Measurements from ENCODE around the gene NEK2. TPM values are rescaled to one million over a fixed set of nuclear protein-coding genes. Genes with fewer than 3 reads are reported as not detected.

The NEK2 gene
- total RNA-seq, 3 donors from 2014 or later (not counting 1 experiment from before 2014, with no cell fraction given): 0.78 to 1.0 (median 0.99) TPM

DNA sequence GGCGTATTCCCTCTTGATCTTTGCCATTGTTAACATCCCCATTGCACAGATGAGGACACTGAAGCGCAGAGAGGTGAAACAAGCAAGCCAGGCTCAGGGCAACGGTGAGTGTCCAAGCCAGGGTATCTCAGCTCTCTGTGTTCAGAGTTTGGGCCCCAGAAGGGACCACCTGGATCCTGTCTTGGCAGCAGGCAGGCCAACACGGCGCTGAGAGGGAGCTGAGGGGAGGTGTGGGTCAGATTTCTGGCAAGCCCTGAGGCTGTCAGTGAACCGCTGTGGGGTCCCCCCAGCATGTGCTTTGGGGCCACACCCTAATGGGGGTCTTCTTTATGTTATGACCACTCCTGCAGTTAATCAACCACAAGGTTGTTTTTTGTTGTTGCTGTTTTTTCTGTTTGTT is 23.1 kb downstream of the NEK2 start:
- no peaks in the 10 kb centered on the region for H3K27me3 Mint-ChIP-seq (ENCODE audit: low read depth in 2 of 2)
- H3K27ac ChIP-seq (ENCODE audit: low read length): no peak overlapping the region
- intact Hi-C loops (cut with micrococcal nuclease): no loop called here
- DNase-seq (no peak), ATAC-seq (no peak)
- no peaks in the 10 kb centered on the region for H3K36me3 Mint-ChIP-seq
- H3K27ac Mint-ChIP-seq: no peak overlapping the region
- peaks cover 4% of the 10 kb centered on the region for H3K4me1 ChIP-seq (ENCODE audit: control insufficient read depth, insufficient read depth, low read length)
- WGBS (ENCODE audit: insufficient coverage): 97% methylated on average over 6 of the region's 6 CpGs
- no peaks in the 10 kb centered on the region for H3K27me3 ChIP-seq (ENCODE audit: control insufficient read depth, insufficient read depth, low read length)
- peaks cover 5% of the 10 kb centered on the region in 2 donors for H3K4me1 Mint-ChIP-seq
- H3K9me3 ChIP-seq (ENCODE audit: control insufficient read depth, insufficient read depth, low read length): no peaks in the 10 kb centered on the region
- H3K4me3 Mint-ChIP-seq: no peak overlapping the region
- TF ChIP-seq, protein P1, sequence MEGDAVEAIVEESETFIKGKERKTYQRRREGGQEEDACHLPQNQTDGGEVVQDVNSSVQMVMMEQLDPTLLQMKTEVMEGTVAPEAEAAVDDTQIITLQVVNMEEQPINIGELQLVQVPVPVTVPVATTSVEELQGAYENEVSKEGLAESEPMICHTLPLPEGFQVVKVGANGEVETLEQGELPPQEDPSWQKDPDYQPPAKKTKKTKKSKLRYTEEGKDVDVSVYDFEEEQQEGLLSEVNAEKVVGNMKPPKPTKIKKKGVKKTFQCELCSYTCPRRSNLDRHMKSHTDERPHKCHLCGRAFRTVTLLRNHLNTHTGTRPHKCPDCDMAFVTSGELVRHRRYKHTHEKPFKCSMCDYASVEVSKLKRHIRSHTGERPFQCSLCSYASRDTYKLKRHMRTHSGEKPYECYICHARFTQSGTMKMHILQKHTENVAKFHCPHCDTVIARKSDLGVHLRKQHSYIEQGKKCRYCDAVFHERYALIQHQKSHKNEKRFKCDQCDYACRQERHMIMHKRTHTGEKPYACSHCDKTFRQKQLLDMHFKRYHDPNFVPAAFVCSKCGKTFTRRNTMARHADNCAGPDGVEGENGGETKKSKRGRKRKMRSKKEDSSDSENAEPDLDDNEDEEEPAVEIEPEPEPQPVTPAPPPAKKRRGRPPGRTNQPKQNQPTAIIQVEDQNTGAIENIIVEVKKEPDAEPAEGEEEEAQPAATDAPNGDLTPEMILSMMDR (IDR thresholded peaks at IDR 0.05): no peak
- no peak overlapping the region for H3K4me3 ChIP-seq (ENCODE audit: low read length)
- H3K36me3 ChIP-seq (ENCODE audit: control insufficient read depth, insufficient read depth, low read length): no peaks in the 10 kb centered on the region
- H3K9me3 Mint-ChIP-seq: no peaks in the 10 kb centered on the region

DNA sequence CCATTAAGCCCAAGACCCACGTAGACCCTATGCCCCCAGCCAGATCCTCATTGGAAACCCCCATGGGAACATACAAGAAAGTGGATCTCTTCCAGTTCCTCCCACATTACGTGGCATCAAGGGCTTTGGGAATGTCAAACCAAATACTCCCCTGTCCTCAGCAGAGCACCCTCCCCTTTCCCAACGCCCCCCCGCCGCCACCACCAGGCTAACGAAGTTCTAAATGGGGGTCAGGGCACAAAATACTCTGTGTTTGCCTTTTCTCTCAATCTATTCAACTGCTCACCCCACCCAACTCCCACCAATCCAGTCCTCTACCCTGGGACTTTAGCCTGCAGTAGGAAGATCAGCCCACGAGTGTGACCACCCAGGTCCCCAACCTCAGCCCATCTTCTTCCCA is 24.5 kb downstream of the NEK2 start:
- no peaks in the 10 kb centered on the region for H3K9me3 ChIP-seq (ENCODE audit: control insufficient read depth, insufficient read depth, low read length)
- peaks cover 4% of the 10 kb centered on the region for H3K4me1 ChIP-seq (ENCODE audit: control insufficient read depth, insufficient read depth, low read length)
- Mint-ChIP-seq H3K36me3 (no peaks in the 10 kb centered on the region), H3K27ac (no peak overlapping the region), H3K27me3 (ENCODE audit: low read depth in 2 of 2) (no peaks in the 10 kb centered on the region), H3K4me3 (no peak overlapping the region), H3K9me3 (no peaks in the 10 kb centered on the region), H3K4me1 (peaks cover 5% of the 10 kb centered on the region in 2 donors)
- H3K27ac ChIP-seq (ENCODE audit: low read length): no peak overlapping the region
- no peaks in the 10 kb centered on the region for H3K36me3 ChIP-seq (ENCODE audit: control insufficient read depth, insufficient read depth, low read length)
- WGBS (ENCODE audit: insufficient coverage): 86% methylated on average over 7 of the region's 7 CpGs
- TF ChIP-seq, protein P1 (IDR thresholded peaks at IDR 0.05): no peak
- ATAC-seq (no peak), DNase-seq (no peak)
- H3K27me3 ChIP-seq (ENCODE audit: control insufficient read depth, insufficient read depth, low read length): no peaks in the 10 kb centered on the region
- H3K4me3 ChIP-seq (ENCODE audit: low read length): no peak overlapping the region
- intact Hi-C loops (cut with micrococcal nuclease): no loop called here

DNA sequence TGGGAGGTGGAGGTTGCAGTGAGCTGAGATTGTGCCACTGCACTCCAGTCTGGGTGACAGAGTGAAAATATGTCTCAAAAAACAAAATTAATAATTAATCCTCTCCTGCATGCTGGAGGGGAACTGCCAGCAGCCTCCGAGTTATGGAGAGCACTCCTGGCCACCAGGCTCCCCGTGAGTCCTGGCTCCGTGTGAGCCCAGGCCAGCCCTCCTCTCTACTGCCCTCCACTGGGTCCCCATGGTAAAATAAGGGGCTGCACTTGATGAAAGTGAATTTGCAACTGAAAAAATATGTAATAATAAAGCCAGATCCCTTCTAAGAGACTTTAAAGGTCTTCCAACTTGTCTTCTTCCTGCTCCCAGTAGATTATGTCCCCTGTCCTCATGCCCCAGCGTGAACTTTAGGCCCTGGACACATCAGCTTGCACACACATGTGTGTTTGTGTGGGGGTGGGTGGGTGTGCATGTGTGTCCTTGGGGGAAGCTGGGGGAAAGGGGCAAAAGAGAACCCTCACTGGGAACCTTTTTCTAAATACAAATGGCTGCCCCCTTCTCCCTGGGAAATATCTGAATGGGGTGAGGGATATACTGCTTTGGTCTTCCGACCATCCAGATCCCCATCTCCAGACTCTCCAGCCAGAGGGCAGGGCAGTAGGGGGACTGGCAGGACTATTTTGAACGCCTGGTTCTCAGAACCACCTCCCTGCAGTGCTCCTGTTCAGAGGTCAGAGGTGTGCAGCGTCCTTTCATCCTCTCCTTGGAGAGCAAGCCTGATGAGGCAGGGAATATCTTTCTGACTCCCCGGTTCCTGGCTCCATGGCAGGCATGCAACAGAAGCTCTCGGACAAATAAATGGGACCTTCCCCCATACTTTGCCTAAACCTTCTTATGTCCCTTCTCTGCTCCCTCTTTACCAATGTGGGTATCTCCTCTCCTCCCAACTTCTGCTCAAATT is 26.2 kb downstream of the NEK2 start:
- TF ChIP-seq, protein P1 (IDR thresholded peaks at IDR 0.05): peak; percentile 22
- no peaks in the 10 kb centered on the region for H3K4me1 ChIP-seq (ENCODE audit: control insufficient read depth, insufficient read depth, low read length)
- no peak for DNase-seq

More for the DNA sequence above, 26.2 kb downstream of the NEK2 start:
- no peaks in the 10 kb centered on the region for H3K9me3 ChIP-seq (ENCODE audit: control insufficient read depth, insufficient read depth, low read length)
- intact Hi-C loops (cut with micrococcal nuclease): no loop called here
- ATAC-seq: peak in 2 of 3 donors; percentile 57 to 80
- no peaks in the 10 kb centered on the region for H3K36me3 Mint-ChIP-seq
- no peaks in the 10 kb centered on the region for H3K27me3 Mint-ChIP-seq (ENCODE audit: low read depth in 2 of 2)
- no peak overlapping the region for H3K27ac ChIP-seq (ENCODE audit: low read length)
- no peaks in the 10 kb centered on the region for H3K9me3 Mint-ChIP-seq
- no peak overlapping the region for H3K4me3 Mint-ChIP-seq
- no peak overlapping the region for H3K27ac Mint-ChIP-seq
- H3K36me3 ChIP-seq (ENCODE audit: control insufficient read depth, insufficient read depth, low read length): no peaks in the 10 kb centered on the region
- WGBS (ENCODE audit: insufficient coverage): 87% methylated on average over 8 of the region's 9 CpGs
- no peak overlapping the region for H3K4me3 ChIP-seq (ENCODE audit: low read length)
- no peaks in the 10 kb centered on the region for H3K27me3 ChIP-seq (ENCODE audit: control insufficient read depth, insufficient read depth, low read length)
- no peaks in the 10 kb centered on the region for H3K4me1 Mint-ChIP-seq
